Calu3 (cell line): ENCODE measurements around the gene ASB6. TPM values are rescaled to one million over a fixed set of nuclear protein-coding genes. Genes with fewer than 3 reads are reported as not detected.

Experiments used
- BruUV-seq: library from RNA; stranded (reverse); fragments of 400-500 nt; replicated peaks from 2 replicates; lab custom pipeline; 2021; lab: Mats Ljungman, UMichigan
- CTCF ChIA-PET: fragments of 300-600 bp; sonication (Branson Sonifier 250); formaldehyde crosslinking; loops from one replicate; lab custom pipeline; 2022; ENCODE audit warnings: antibody characterized with exemption; lab: Charles Lee
- DNase-seq: peaks from one replicate; pipeline ENCODE4 v3.0.0; 2022
- H3K27ac Mint-ChIP-seq: one replicate; pipeline ENCODE4 v1.8.0; 2022; ENCODE audit warnings: mixed read lengths; ENCODE audit not compliant: unreplicated experiment
- H3K27me3 Mint-ChIP-seq: one replicate; pipeline ENCODE4 v1.8.0; 2022; ENCODE audit warnings: mixed read lengths; ENCODE audit not compliant: unreplicated experiment
- H3K36me3 Mint-ChIP-seq: one replicate; pipeline ENCODE4 v1.8.0; 2022; ENCODE audit warnings: mild to moderate bottlenecking, moderate library complexity, mixed read lengths; ENCODE audit not compliant: insufficient read depth, unreplicated experiment
- H3K4me1 Mint-ChIP-seq: one replicate; pipeline ENCODE4 v1.8.0; 2022; ENCODE audit warnings: mild to moderate bottlenecking, low read depth, mixed read lengths; ENCODE audit not compliant: unreplicated experiment
- H3K4me3 Mint-ChIP-seq: one replicate; pipeline ENCODE4 v1.8.0; 2022; ENCODE audit warnings: mild to moderate bottlenecking, low read depth, moderate library complexity, mixed read lengths; ENCODE audit not compliant: unreplicated experiment
- H3K9me3 Mint-ChIP-seq: one replicate; pipeline ENCODE4 v1.8.0; 2022; ENCODE audit warnings: low read depth, mixed read lengths; ENCODE audit not compliant: unreplicated experiment
- CTCF ChIP-seq: fragments of 200-600 bp; IDR thresholded peaks from one replicate; pipeline ENCODE4 v1.8.0; 2022; ENCODE audit warnings: antibody characterized with exemption; ENCODE audit not compliant: unreplicated experiment
- intact Hi-C: fragments of 100-400 bp; cut with micrococcal nuclease; formaldehyde crosslinking; loops from one replicate; pipeline ENCODE4 v1.10.0; 2022; ENCODE audit not compliant: unreplicated experiment
- total RNA-seq: library from RNA; stranded (reverse); gene quantifications from 2 replicates; pipeline ENCODE4 v1.2.3, GENCODE V29; 2022

The ASB6 gene
- total RNA-seq, 1 experiment from 2014 or later = 15.5 TPM

GRCh38 chr9:129601082-129601674, 40.8 kb downstream of the ASB6 start:
- BruUV-seq = no TSS peak

DNA sequence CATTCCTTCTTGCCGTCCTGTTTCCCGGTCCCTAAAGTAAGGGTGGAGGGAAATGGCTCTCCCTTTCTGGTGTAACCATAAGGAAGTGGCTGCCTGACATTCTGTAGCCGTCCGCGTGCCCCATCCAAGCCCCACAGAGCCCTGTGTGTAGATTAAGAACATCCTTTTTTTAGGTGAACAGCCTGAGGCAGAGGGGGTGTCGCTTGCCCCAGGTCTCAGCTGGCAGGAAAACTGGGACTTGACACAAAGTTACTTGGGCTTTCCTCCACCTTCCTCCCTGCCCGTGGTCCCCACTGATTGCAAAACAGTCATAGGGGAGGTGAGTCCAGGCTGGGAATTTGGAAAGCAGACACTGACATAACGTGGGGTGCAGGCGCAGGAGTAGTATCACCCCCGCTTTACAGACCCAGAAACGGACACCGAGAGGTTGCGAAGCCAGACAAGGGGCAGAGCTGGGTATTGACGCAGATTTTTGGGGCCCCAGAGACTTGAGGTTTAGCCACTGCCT, 43.8 kb downstream of the ASB6 start:
- Mint-ChIP-seq H3K27ac (peak overlapping the region; percentile 90), H3K4me1 (peaks cover 45% of the 10 kb centered on the region), H3K4me3 (peak overlapping the region; percentile 67), H3K27me3 (no peaks in the 10 kb centered on the region), H3K36me3 (peaks cover 33% of the 10 kb centered on the region), H3K9me3 (no peaks in the 10 kb centered on the region)
- intact Hi-C loops = no loop called here
- BruUV-seq = TSS peak; percentile 87
- CTCF ChIA-PET = interaction anchor here (0.7 to 1.7 kb wide), 2 partner anchors 9 to 18 kb away, joined by 3 to 7 read pairs; no protein-coding TSS in a partner anchor
- no peak for DNase-seq
- no peak for TF ChIP-seq CTCF

More at GRCh38 chr9:129601082-129601674, 40.8 kb downstream of the ASB6 start:
- Mint-ChIP-seq H3K27ac (no peak overlapping the region), H3K27me3 (no peaks in the 10 kb centered on the region), H3K4me3 (no peak overlapping the region), H3K4me1 (peaks cover 15% of the 10 kb centered on the region), H3K9me3 (no peaks in the 10 kb centered on the region), H3K36me3 (peaks cover 24% of the 10 kb centered on the region)
- intact Hi-C loops = no loop called here
- TF ChIP-seq CTCF = no peak
- DNase-seq = no peak
- CTCF ChIA-PET = no interaction called here

DNA sequence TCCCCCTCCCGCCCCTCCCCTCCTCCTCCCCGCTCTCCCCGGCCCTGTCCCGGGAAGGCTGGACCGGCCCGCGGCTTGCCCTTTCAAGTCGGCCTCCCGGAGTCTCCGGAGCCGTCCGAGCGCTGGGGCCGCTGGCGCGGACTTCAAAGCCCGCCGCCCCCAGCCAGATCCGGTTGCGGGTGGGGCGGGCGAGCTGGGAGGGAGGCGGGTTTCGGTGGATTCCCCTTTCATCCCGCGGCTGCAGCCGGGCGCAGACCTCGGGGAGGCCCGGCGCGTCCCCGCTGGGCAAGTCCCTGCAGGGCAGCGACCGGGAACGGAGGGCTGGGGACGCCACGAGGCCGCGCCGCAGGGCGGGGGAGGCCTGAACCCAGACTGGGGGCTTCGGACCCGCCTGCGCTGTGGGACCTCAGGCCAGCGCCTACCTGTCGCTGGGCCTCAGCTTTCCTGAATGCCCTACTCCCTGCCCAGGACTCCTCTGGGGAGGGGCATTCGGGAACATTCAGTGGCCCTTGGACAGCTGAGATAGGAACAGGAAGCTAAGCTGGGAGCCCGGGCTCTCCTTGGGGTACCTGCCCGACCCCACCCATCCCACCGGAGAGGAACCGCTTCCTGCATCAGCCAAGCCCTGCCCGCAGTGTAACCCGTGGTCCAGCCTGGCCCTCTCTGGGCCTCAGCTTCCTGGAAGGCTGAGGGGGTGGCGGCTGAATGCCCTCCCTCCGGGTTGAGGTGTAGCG, 44.4 kb downstream of the ASB6 start:
- no peak for TF ChIP-seq CTCF
- Mint-ChIP-seq H3K4me3 (peak overlapping the region; percentile 67), H3K4me1 (peaks cover 49% of the 10 kb centered on the region), H3K9me3 (no peaks in the 10 kb centered on the region), H3K36me3 (peaks cover 33% of the 10 kb centered on the region), H3K27ac (peak overlapping the region; percentile 90), H3K27me3 (no peaks in the 10 kb centered on the region)
- CTCF ChIA-PET = interaction anchor here (0.7 to 1.7 kb wide), 2 partner anchors 10 to 423 kb away, joined by 3 to 7 read pairs; no protein-coding TSS in a partner anchor
- BruUV-seq = no TSS peak
- DNase-seq = peak; percentile 79
- intact Hi-C loops = no loop called here

DNA sequence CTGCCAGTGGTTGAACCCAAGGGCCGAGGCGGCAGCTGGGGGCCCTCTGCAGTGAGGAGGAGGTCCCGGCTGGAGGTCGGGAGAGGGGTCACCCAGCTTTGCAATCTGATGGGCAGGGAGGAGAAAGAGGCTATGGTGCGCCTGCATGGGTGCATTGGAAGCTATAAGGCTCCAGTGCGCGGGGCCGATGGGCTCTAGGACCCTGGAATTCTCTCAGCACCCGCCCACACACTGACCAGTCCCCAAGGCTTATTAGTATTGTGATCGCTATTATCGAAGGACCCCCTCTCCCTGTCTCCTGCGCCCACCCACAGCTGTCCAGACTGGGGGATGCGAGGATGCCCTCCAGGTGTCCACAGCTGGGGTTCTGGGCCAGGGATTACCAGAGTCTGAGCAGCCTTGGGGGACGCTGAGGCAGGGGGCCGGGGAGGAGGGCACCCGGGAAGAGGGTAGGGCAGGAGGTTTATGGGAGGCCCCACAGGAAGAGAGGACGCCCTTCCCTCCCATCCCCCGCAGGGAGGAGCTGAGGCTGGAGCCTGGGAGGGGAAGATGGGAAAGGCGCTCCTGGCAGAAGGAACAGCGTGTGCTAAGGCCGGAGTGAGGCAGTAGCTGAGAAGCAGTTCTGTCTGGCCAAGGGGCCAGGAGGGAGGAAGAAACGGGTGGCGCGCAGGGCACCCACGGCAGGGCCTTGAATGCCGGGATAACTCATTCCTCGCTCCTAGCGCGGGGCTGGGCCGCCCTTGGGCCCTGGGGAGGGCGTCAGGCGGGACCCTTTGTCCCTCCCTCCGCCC, 45.2 kb downstream of the ASB6 start:
- CTCF ChIA-PET = interaction anchor here (0.7 to 1.3 kb wide), 2 partner anchors 12 to 422 kb away, joined by 3 read pairs; no protein-coding TSS in a partner anchor
- TF ChIP-seq CTCF = no peak
- DNase-seq = peak; percentile 55
- H3K4me3 Mint-ChIP-seq = peak overlapping the region; percentile 67
- H3K27ac Mint-ChIP-seq = peak overlapping the region; percentile 76
- no peaks in the 10 kb centered on the region for H3K9me3 Mint-ChIP-seq
- peaks cover 49% of the 10 kb centered on the region for H3K4me1 Mint-ChIP-seq
- BruUV-seq = no TSS peak
- no peaks in the 10 kb centered on the region for H3K27me3 Mint-ChIP-seq
- intact Hi-C loops = no loop called here
- peaks cover 33% of the 10 kb centered on the region for H3K36me3 Mint-ChIP-seq
